Upper lobe of right lung (tissue), 1 donor: ENCODE data around the gene OLIG2. TPM values are rescaled to one million over a fixed set of nuclear protein-coding genes. Genes with fewer than 3 reads are reported as not detected.

Source experiments
- ATAC-seq: fragments of 200-7000 bp; cut with Tn5 transposase; one replicate; pipeline ENCODE4 v1.9.1; 2020; ENCODE audit warnings: mild to moderate bottlenecking, moderate library complexity
- DNase-seq: peaks from one replicate; pipeline ENCODE4 v3.0.0-alpha.2; 2020
- H3K27ac ChIP-seq: fragments of 200-600 bp; one replicate; pipeline ENCODE4 v1.8.0; 2022
- H3K27me3 ChIP-seq: fragments of 200-600 bp; one replicate; pipeline ENCODE4 v1.8.0; 2022; ENCODE audit warnings: mild to moderate bottlenecking
- H3K36me3 ChIP-seq: fragments of 200-600 bp; one replicate; pipeline ENCODE4 v1.8.0; 2022
- H3K4me1 ChIP-seq: fragments of 200-600 bp; one replicate; pipeline ENCODE4 v1.8.0; 2022
- H3K4me3 ChIP-seq: fragments of 200-600 bp; one replicate; pipeline ENCODE4 v1.8.0; 2022; ENCODE audit warnings: mild to moderate bottlenecking
- H3K9me3 ChIP-seq: fragments of 200-600 bp; one replicate; pipeline ENCODE4 v1.8.0; 2022
- intact Hi-C: fragments of 100-400 bp; cut with DNase I; formaldehyde crosslinking; loops from one replicate; pipeline ENCODE4 v1.11.0; 2022
- total RNA-seq: library from RNA; stranded (reverse); fragmentation: NEBNext Ultra II Directional; extraction: Animal tissue kit (Norgen Biotek cat#: 25700); gene quantifications from one replicate; pipeline ENCODE4 v1.2.1, GENCODE V29; 2021
- TF ChIP-seq, protein P1 (sequence below): fragments of 200-600 bp; IDR thresholded peaks from one replicate; pipeline ENCODE4 v1.8.0; 2022; ENCODE audit warnings: antibody characterized with exemption
- donor health status: DM: no; HTN: yes; CAD: no; lungs with severe emphysema.

The OLIG2 gene
- total RNA-seq, 1 donor from 2014 or later: not detected

GRCh38 chr21:33031152-33031911, 5.6 kb downstream of the OLIG2 start:
- H3K4me3 ChIP-seq: no peak overlapping the region
- no peak for ATAC-seq
- TF ChIP-seq, protein P1, sequence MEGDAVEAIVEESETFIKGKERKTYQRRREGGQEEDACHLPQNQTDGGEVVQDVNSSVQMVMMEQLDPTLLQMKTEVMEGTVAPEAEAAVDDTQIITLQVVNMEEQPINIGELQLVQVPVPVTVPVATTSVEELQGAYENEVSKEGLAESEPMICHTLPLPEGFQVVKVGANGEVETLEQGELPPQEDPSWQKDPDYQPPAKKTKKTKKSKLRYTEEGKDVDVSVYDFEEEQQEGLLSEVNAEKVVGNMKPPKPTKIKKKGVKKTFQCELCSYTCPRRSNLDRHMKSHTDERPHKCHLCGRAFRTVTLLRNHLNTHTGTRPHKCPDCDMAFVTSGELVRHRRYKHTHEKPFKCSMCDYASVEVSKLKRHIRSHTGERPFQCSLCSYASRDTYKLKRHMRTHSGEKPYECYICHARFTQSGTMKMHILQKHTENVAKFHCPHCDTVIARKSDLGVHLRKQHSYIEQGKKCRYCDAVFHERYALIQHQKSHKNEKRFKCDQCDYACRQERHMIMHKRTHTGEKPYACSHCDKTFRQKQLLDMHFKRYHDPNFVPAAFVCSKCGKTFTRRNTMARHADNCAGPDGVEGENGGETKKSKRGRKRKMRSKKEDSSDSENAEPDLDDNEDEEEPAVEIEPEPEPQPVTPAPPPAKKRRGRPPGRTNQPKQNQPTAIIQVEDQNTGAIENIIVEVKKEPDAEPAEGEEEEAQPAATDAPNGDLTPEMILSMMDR: no peak
- H3K9me3 ChIP-seq: no peaks in the 10 kb centered on the region
- H3K27ac ChIP-seq: no peak overlapping the region
- H3K4me1 ChIP-seq: peaks cover 15% of the 10 kb centered on the region
- no peak for DNase-seq
- intact Hi-C loops: no loop called here
- H3K27me3 ChIP-seq: peaks cover 92% of the 10 kb centered on the region
- no peaks in the 10 kb centered on the region for H3K36me3 ChIP-seq

GRCh38 chr21:33032434-33033047, 6.8 kb downstream of the OLIG2 start:
- intact Hi-C loops: no loop called here
- Histone ChIP-seq H3K27me3 (peaks cover 80% of the 10 kb centered on the region), H3K36me3 (no peaks in the 10 kb centered on the region), H3K27ac (no peak overlapping the region), H3K4me3 (no peak overlapping the region), H3K9me3 (no peaks in the 10 kb centered on the region), H3K4me1 (peaks cover 15% of the 10 kb centered on the region)
- DNase-seq (no peak), ATAC-seq (no peak)
- TF ChIP-seq, protein P1: no peak

- TF ChIP-seq, protein P1: no peak
- H3K27me3 ChIP-seq: peaks cover 72% of the 10 kb centered on the region
- ATAC-seq: no peak
- DNase-seq: no peak
- H3K36me3 ChIP-seq: no peaks in the 10 kb centered on the region
- no peak overlapping the region for H3K4me3 ChIP-seq
- intact Hi-C loops: no loop called here
- H3K4me1 ChIP-seq: peaks cover 14% of the 10 kb centered on the region
- no peak overlapping the region for H3K27ac ChIP-seq
- H3K9me3 ChIP-seq: no peaks in the 10 kb centered on the region
Observed at GRCh38 chr21:33033094-33033951, 7.6 kb downstream of the OLIG2 start.

DNA sequence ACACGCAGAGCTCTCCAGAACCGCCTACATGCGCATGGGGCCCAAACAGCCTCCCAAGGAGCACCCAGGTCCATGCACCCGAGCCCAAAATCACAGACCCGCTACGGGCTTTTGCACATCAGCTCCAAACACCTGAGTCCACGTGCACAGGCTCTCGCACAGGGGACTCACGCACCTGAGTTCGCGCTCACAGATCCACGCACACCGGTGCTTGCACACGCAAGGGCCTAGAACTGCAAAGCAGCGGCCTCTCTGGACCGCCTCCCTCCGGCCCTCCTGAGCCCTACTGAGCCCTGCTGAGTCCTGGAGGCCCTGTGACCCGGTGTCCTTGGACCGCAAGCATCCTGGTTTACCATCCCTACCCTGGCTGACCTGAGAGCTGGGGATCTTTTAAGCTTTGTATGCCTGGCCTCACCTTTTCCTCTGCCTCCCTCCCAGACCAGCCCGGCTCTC, 8.3 kb downstream of the OLIG2 start:
- TF ChIP-seq, protein P1: no peak
- H3K4me1 ChIP-seq: peaks cover 7% of the 10 kb centered on the region
- no peak overlapping the region for H3K27ac ChIP-seq
- ATAC-seq: no peak
- no peaks in the 10 kb centered on the region for H3K9me3 ChIP-seq
- no peak overlapping the region for H3K4me3 ChIP-seq
- H3K27me3 ChIP-seq: peaks cover 65% of the 10 kb centered on the region
- DNase-seq: no peak
- intact Hi-C loops: no loop called here
- no peaks in the 10 kb centered on the region for H3K36me3 ChIP-seq

GRCh38 chr21:33035147-33035546, 9.4 kb downstream of the OLIG2 start:
- TF ChIP-seq, protein P1: no peak
- intact Hi-C loops: no loop called here
- H3K27me3 ChIP-seq: peaks cover 60% of the 10 kb centered on the region

More at GRCh38 chr21:33035147-33035546, 9.4 kb downstream of the OLIG2 start:
- ATAC-seq (no peak), DNase-seq (no peak)
- Histone ChIP-seq H3K36me3 (no peaks in the 10 kb centered on the region), H3K9me3 (no peaks in the 10 kb centered on the region), H3K4me1 (no peaks in the 10 kb centered on the region), H3K27ac (no peak overlapping the region), H3K4me3 (no peak overlapping the region)
